Tibial nerve (tissue), 4 donors: ENCODE data around the gene IL36G.

Experiments
- EP300 ChIP-seq, 2 donors: sonication (generic); formaldehyde crosslinking; IDR thresholded peaks; one replicate each; pipeline ENCODE4 v1.6.1; 2017; ENCODE audit warnings: antibody characterized with exemption in 2 of 2, mild to moderate bottlenecking in 1 of 2
- POLR2A ChIP-seq, 2 donors: fragments of 450-650 bp; IDR thresholded peaks; one replicate each; pipeline ENCODE4 v1.6.1; 2017; ENCODE audit warnings: antibody characterized with exemption in 2 of 2, mild to moderate bottlenecking in 2 of 2, moderate library complexity in 2 of 2
- TF ChIP-seq, protein P1 (sequence below), 5 experiments: fragments of 200-600 bp in 3 of 5; fragments of 450-650 bp in 2 of 5; sonication (generic) in 3 of 5; IDR thresholded peaks; one replicate each; pipeline ENCODE4 v1.5.1; 2016 to 2019; ENCODE audit warnings: antibody characterized with exemption in 5 of 5, mild to moderate bottlenecking in 3 of 5, moderate library complexity in 2 of 5

DNA sequence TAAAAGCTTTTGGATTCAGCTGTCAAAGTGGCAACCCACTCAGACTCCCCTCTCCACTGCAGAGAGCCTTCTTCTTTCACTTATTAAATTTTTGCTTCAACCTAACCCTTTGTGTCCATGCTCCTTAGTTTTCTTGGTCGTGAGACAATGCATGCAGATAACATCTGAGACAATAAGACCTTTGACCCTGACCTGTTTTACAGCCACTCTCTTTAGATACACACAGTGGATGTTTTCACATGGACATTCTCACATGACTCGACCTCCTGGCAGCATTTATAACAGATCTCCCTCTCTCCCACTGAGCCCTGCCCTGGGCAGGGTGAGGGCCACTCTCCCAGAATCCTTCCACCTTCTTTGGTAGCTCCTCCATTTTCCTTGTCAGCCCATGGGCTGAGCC lies 30.4 kb upstream of the IL36G start:
- TF ChIP-seq, protein P1, sequence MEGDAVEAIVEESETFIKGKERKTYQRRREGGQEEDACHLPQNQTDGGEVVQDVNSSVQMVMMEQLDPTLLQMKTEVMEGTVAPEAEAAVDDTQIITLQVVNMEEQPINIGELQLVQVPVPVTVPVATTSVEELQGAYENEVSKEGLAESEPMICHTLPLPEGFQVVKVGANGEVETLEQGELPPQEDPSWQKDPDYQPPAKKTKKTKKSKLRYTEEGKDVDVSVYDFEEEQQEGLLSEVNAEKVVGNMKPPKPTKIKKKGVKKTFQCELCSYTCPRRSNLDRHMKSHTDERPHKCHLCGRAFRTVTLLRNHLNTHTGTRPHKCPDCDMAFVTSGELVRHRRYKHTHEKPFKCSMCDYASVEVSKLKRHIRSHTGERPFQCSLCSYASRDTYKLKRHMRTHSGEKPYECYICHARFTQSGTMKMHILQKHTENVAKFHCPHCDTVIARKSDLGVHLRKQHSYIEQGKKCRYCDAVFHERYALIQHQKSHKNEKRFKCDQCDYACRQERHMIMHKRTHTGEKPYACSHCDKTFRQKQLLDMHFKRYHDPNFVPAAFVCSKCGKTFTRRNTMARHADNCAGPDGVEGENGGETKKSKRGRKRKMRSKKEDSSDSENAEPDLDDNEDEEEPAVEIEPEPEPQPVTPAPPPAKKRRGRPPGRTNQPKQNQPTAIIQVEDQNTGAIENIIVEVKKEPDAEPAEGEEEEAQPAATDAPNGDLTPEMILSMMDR (IDR thresholded peaks at IDR 0.05), result no peak
- no peak for TF ChIP-seq POLR2A (IDR thresholded peaks at IDR 0.05)
- no peak for TF ChIP-seq EP300 (IDR thresholded peaks at IDR 0.05)
